CD14-positive monocyte (primary cell): ENCODE data around the gene EIF3K. TPM values are rescaled to one million over a fixed set of nuclear protein-coding genes. Genes with fewer than 3 reads are reported as not detected.

Experiments
- DNase-seq, 3 donors: peaks; one replicate each; pipeline ENCODE4 v3.0.0-alpha.2; 2011 to 2022
- H2AFZ ChIP-seq: 2 replicates; pipeline ENCODE4 v1.6.0; 2012; ENCODE audit warnings: mild to moderate bottlenecking, low read depth, low read length, inconsistent platforms; ENCODE audit not compliant: insufficient read depth, poor library complexity, severe bottlenecking
- H3K27ac ChIP-seq, 2 donors: 1 replicate in 1 of 2; 2 replicates in 1 of 2; pipeline ENCODE4 v1.5.1; 2012 to 2013; ENCODE audit warnings: low read length in 2 of 2, control low read depth in 1 of 2, inconsistent platforms in 1 of 2, low read depth in 1 of 2, mild to moderate bottlenecking in 1 of 2
- H3K27me3 ChIP-seq, 2 donors: one replicate each; pipeline versions ENCODE4 v1.6.0 to v1.6.1; 2011 to 2013; ENCODE audit warnings: low read length in 2 of 2; ENCODE audit not compliant: control insufficient read depth in 2 of 2, insufficient read depth in 2 of 2
- H3K36me3 ChIP-seq, 2 donors: replicated peaks in 1 of 2; 1 replicate in 1 of 2; 2 replicates in 1 of 2; pipeline versions ENCODE4 v1.5.1 to v1.6.1; 2012 to 2013; ENCODE audit warnings: low read length in 2 of 2, control low read depth in 1 of 2, inconsistent platforms in 1 of 2, mild to moderate bottlenecking in 1 of 2; ENCODE audit not compliant: insufficient read depth in 2 of 2, control insufficient read depth in 1 of 2
- H3K4me1 ChIP-seq, 2 donors: 1 replicate in 1 of 2; 2 replicates in 1 of 2; pipeline versions ENCODE4 v1.5.1 to v1.6.1; 2012 to 2013; ENCODE audit warnings: low read length in 2 of 2, control low read depth in 1 of 2, inconsistent platforms in 1 of 2, mild to moderate bottlenecking in 1 of 2, moderate library complexity in 1 of 2; ENCODE audit not compliant: insufficient read depth in 2 of 2, control insufficient read depth in 1 of 2
- H3K4me2 ChIP-seq: replicated peaks from 2 replicates; pipeline ENCODE3; 2012; ENCODE audit warnings: low read length, moderate library complexity, mild to moderate bottlenecking; ENCODE audit not compliant: poor library complexity, severe bottlenecking; ENCODE audit errors: extremely low read depth
- H3K4me3 ChIP-seq, 3 experiments: fragments of 200-600 bp in 1 of 3; sonication (generic) in 1 of 3; replicated peaks in 1 of 3; 1 replicate in 2 of 3; 2 replicates in 1 of 3; pipeline ENCODE4 v1.5.1; 2011 to 2013; ENCODE audit warnings: low read length in 3 of 3, mild to moderate bottlenecking in 3 of 3, control low read depth in 2 of 3, low read depth in 2 of 3, inconsistent platforms in 1 of 3, moderate library complexity in 1 of 3
- H3K79me2 ChIP-seq: 2 replicates; pipeline ENCODE4 v1.6.0; 2012; ENCODE audit warnings: mild to moderate bottlenecking, control low read depth, inconsistent platforms, low read length, moderate library complexity; ENCODE audit not compliant: insufficient read depth
- H3K9ac ChIP-seq: 2 replicates; pipeline ENCODE4 v1.6.0; 2017; ENCODE audit warnings: low read length, mild to moderate bottlenecking; ENCODE audit not compliant: insufficient read depth, poor library complexity, severe bottlenecking
- H3K9me3 ChIP-seq, 2 donors: replicated peaks in 1 of 2; 1 replicate in 1 of 2; 2 replicates in 1 of 2; pipeline versions ENCODE4 v1.5.1 to v1.6.1; 2012 to 2013; ENCODE audit warnings: low read length in 2 of 2, control low read depth in 1 of 2; ENCODE audit not compliant: control insufficient read depth in 1 of 2, insufficient read depth in 1 of 2
- H4K20me1 ChIP-seq: 2 replicates; pipeline ENCODE4 v1.6.0; 2012; ENCODE audit warnings: mild to moderate bottlenecking, low read length, control low read depth, moderate library complexity; ENCODE audit not compliant: insufficient read depth
- H3K27ac Mint-ChIP-seq, 7 donors: one replicate each; pipeline ENCODE4 v1.8.0; 2020; ENCODE audit warnings: mild to moderate bottlenecking in 7 of 7, mixed read lengths in 7 of 7, moderate library complexity in 6 of 7, inconsistent platforms in 2 of 7
- H3K27me3 Mint-ChIP-seq, 3 donors: one replicate each; pipeline ENCODE4 v1.8.0; 2021 to 2022; ENCODE audit warnings: low read depth in 3 of 3, mild to moderate bottlenecking in 3 of 3, mixed read lengths in 3 of 3, moderate library complexity in 3 of 3, inconsistent platforms in 1 of 3
- H3K36me3 Mint-ChIP-seq, 2 donors: one replicate each; pipeline ENCODE4 v1.8.0; 2020; ENCODE audit warnings: mixed read lengths in 2 of 2, inconsistent platforms in 1 of 2, mild to moderate bottlenecking in 1 of 2
- H3K4me1 Mint-ChIP-seq: one replicate; pipeline ENCODE4 v1.8.0; 2020; ENCODE audit warnings: mild to moderate bottlenecking, mixed read lengths
- H3K4me3 Mint-ChIP-seq, 2 donors: one replicate each; pipeline ENCODE4 v1.8.0; 2020; ENCODE audit warnings: mild to moderate bottlenecking in 2 of 2, mixed read lengths in 2 of 2, moderate library complexity in 1 of 2
- H3K9me3 Mint-ChIP-seq, 7 donors: one replicate each; pipeline ENCODE4 v1.8.0; 2020 to 2022; ENCODE audit warnings: mixed read lengths in 7 of 7, mild to moderate bottlenecking in 6 of 7, moderate library complexity in 6 of 7, inconsistent platforms in 2 of 7
- WGBS: methylation state at CpG from one replicate; pipeline ENCODE4 v1.1.5; 2013; ENCODE audit warnings: missing lambda C conversion rate; ENCODE audit not compliant: insufficient coverage; 5-methylcytosine and 5-hydroxymethylcytosine counted together
- intact Hi-C, 2 donors: fragments of 100-400 bp; cut with micrococcal nuclease; formaldehyde crosslinking; loops; one replicate each; pipeline versions ENCODE4 v1.15.0 to v1.15.1; 2023
- polyA plus RNA-seq, 3 donors: library from polyadenylated mRNA; depleted of rRNA in 1 of 3; unstranded in 2 of 3; stranded (reverse) in 1 of 3; fragments of 300-500 nt in 2 of 3; fragments of >200 nt in 1 of 3; fragmentation: Illumina TruSeq in 2 of 3; gene quantifications; 1 replicate in 2 of 3; 2 replicates in 1 of 3; pipeline ENCODE4 v1.2.3, GENCODE V29; 2012 to 2021
- TF ChIP-seq, protein P1 (sequence below): fragments of 200-600 bp; IDR thresholded peaks from one replicate; pipeline ENCODE4 v1.8.0; 2022; ENCODE audit warnings: antibody characterized with exemption, mild to moderate bottlenecking

The EIF3K gene
- polyA plus RNA-seq, 3 donors, result 326 to 1,088 (median 381) TPM

DNA sequence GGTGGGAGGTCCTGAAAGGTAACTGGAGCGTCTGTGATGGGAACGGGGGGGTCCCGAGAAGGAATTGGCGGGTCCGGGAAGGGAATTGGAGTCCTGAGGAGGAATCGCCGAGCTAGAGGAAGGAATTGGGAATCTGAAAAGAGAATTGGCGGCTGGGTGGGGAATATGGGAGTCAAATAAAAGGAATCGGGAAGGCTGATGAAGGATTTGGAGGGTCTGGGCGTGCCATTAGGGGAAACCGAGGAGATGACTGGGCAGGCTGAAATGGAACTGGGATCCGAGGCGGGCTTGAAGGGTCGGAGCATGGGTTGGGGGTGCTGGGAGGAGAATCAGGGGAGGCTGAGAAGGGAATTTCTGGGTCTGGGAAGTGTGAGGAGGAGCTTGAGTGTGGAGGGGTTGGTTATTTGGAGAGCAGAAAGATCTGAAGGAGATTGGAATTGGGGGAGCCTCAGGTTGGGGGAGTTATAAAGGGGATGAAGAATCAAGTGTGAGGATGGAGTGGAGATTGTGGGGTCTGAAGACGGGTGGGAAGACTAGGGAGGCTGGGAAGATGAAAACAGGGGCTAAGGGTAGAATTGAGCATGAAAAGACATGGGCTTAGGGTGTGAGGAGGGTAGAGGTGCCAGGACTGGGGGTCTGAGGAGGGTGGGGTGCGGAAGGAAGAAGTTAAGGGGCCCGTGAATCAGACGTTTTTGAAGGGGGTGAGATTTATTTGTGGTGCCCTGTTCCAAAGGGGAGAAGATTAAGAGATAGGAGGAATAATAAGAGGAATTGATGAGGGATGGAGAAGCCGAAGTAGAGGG, 29.2 kb downstream of the EIF3K start:
- Mint-ChIP-seq H3K9me3 (peaks cover 0 to 2% (median 0%) of the 10 kb centered on the region in 7 donors), H3K4me3 (peak overlapping the region; percentile 99), H3K27me3 (peaks cover 0 to 2% (median 0%) of the 10 kb centered on the region in 3 donors), H3K4me1 (peaks cover 54% of the 10 kb centered on the region), H3K27ac (peak overlapping the region; percentile 75 to 98 (median 94)), H3K36me3 (no peaks in the 10 kb centered on the region)
- TF ChIP-seq, protein P1, sequence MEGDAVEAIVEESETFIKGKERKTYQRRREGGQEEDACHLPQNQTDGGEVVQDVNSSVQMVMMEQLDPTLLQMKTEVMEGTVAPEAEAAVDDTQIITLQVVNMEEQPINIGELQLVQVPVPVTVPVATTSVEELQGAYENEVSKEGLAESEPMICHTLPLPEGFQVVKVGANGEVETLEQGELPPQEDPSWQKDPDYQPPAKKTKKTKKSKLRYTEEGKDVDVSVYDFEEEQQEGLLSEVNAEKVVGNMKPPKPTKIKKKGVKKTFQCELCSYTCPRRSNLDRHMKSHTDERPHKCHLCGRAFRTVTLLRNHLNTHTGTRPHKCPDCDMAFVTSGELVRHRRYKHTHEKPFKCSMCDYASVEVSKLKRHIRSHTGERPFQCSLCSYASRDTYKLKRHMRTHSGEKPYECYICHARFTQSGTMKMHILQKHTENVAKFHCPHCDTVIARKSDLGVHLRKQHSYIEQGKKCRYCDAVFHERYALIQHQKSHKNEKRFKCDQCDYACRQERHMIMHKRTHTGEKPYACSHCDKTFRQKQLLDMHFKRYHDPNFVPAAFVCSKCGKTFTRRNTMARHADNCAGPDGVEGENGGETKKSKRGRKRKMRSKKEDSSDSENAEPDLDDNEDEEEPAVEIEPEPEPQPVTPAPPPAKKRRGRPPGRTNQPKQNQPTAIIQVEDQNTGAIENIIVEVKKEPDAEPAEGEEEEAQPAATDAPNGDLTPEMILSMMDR, result no peak
- H3K27me3 ChIP-seq, result no peaks in the 10 kb centered on the region
- H3K79me2 ChIP-seq, result peaks cover 58% of the 10 kb centered on the region
- no peak for DNase-seq
- H3K9me3 ChIP-seq, result no peaks in the 10 kb centered on the region
- H3K4me1 ChIP-seq, result peaks cover 52 to 53% of the 10 kb centered on the region in 2 donors
- H4K20me1 ChIP-seq, result peaks cover 43% of the 10 kb centered on the region
- peak overlapping the region; percentile 90 for H3K9ac ChIP-seq
- intact Hi-C loops, result no loop called here
- whole genome bisulfite sequencing, result 0% methylated on average over 19 of the region's 19 CpGs
- H3K27ac ChIP-seq, result peak overlapping the region; percentile 67 to 96
- peak overlapping the region; percentile 85 for H3K4me2 ChIP-seq
- peak overlapping the region; percentile 76 to 98 (median 87) for H3K4me3 ChIP-seq
- no peaks in the 10 kb centered on the region for H3K36me3 ChIP-seq
- H2AFZ ChIP-seq, result peak overlapping the region; percentile 71

- no peaks in the 10 kb centered on the region for H3K27me3 ChIP-seq
- peak overlapping the region; percentile 99 for H3K4me3 Mint-ChIP-seq
- peaks cover under 1 to 3% of the 10 kb centered on the region in 2 donors for H3K36me3 Mint-ChIP-seq
- peaks cover 47% of the 10 kb centered on the region for H4K20me1 ChIP-seq
- intact Hi-C loops, result no loop called here
- H3K27ac Mint-ChIP-seq, result peak overlapping the region; percentile 75 to 98 (median 94)
- peak in 1 of 3 donors; percentile 25 for DNase-seq
- H3K4me1 ChIP-seq, result peaks cover 59% of the 10 kb centered on the region in 2 donors
- WGBS, result 0% methylated on average over 13 of the region's 13 CpGs
- H3K4me2 ChIP-seq, result peak overlapping the region; percentile 85
- peak overlapping the region; percentile 90 for H3K9ac ChIP-seq
- H3K27ac ChIP-seq, result peak overlapping the region; percentile 9 to 96
- no peaks in the 10 kb centered on the region for H3K9me3 ChIP-seq
- peaks cover 61% of the 10 kb centered on the region for H3K4me1 Mint-ChIP-seq
- peaks cover 65% of the 10 kb centered on the region for H3K79me2 ChIP-seq
- H2AFZ ChIP-seq, result no peak overlapping the region
- TF ChIP-seq, protein P1, result no peak
- peaks cover 0 to 2% (median 0%) of the 10 kb centered on the region in 3 donors for H3K27me3 Mint-ChIP-seq
- H3K4me3 ChIP-seq, result peak overlapping the region; percentile 76 to 98 (median 87)
- H3K36me3 ChIP-seq, result peaks cover 0 to under 1% of the 10 kb centered on the region in 2 donors
- peaks cover 0 to 2% (median 0%) of the 10 kb centered on the region in 7 donors for H3K9me3 Mint-ChIP-seq
Measured at GRCh38 chr19:38648769-38649304, 29.8 kb downstream of the EIF3K start.
